OCI-LY1 (cell line): Measurements from ENCODE around the gene DPF3.

Experiments used
- H2AFZ ChIP-seq: fragments of 200-600 bp; sonication (generic), shearing (Covaris generic); 2 replicates; pipeline ENCODE4 v1.6.0; 2014; ENCODE audit warnings: antibody characterized with exemption, mild to moderate bottlenecking, low read length
- H3F3A ChIP-seq: fragments of 200-600 bp; sonication (generic), shearing (Covaris generic); 2 replicates; pipeline ENCODE4 v1.6.0; 2014; ENCODE audit warnings: mild to moderate bottlenecking, antibody characterized with exemption, low read length, moderate library complexity; ENCODE audit not compliant: insufficient read depth
- H3K27ac ChIP-seq: fragments of 200-600 bp; sonication (generic); 2 replicates; pipeline ENCODE4 v1.5.1; 2014; ENCODE audit warnings: low read length, mixed run types, mild to moderate bottlenecking, low read depth; ENCODE audit not compliant: poor library complexity, severe bottlenecking
- H3K27me3 ChIP-seq: fragments of 200-600 bp; sonication (generic); 2 replicates; pipeline ENCODE4 v1.6.0; 2014; ENCODE audit warnings: antibody characterized with exemption, mild to moderate bottlenecking, low read length, moderate library complexity; ENCODE audit not compliant: insufficient read depth
- H3K36me3 ChIP-seq: fragments of 200-600 bp; sonication (generic); 2 replicates; pipeline ENCODE4 v1.6.1; 2014; ENCODE audit warnings: mild to moderate bottlenecking, antibody characterized with exemption, low read length, moderate library complexity, mixed read lengths; ENCODE audit not compliant: insufficient read depth
- H3K4me1 ChIP-seq: fragments of 200-600 bp; sonication (generic); 2 replicates; pipeline ENCODE4 v1.5.1; 2014; ENCODE audit warnings: mild to moderate bottlenecking, low read length, moderate library complexity; ENCODE audit not compliant: insufficient read depth, severe bottlenecking
- H3K4me2 ChIP-seq: fragments of 200-600 bp; sonication (generic), shearing (Covaris generic); 2 replicates; pipeline ENCODE4 v1.6.1; 2014; ENCODE audit warnings: low read length
- H3K4me3 ChIP-seq: fragments of 200-600 bp; sonication (generic); 2 replicates; pipeline ENCODE4 v1.5.1; 2014; ENCODE audit warnings: low read length, low read depth, mild to moderate bottlenecking, mixed read lengths; ENCODE audit not compliant: poor library complexity, severe bottlenecking
- H3K79me2 ChIP-seq: fragments of 200-600 bp; shearing (Covaris generic); 2 replicates; pipeline ENCODE4 v1.6.1; 2016; ENCODE audit warnings: mixed run types, low read length, mixed read lengths; ENCODE audit not compliant: insufficient read depth
- H3K9ac ChIP-seq: fragments of 200-600 bp; sonication (generic), shearing (Covaris generic); 2 replicates; pipeline ENCODE4 v1.6.1; 2014; ENCODE audit warnings: mild to moderate bottlenecking, low read length, mixed read lengths
- H3K9me2 ChIP-seq: fragments of 200-600 bp; sonication (generic), shearing (Covaris generic); 2 replicates; pipeline ENCODE4 v1.6.1; 2014; ENCODE audit warnings: low read depth, mild to moderate bottlenecking, low read length, mixed read lengths
- H3K9me3 ChIP-seq: fragments of 200-600 bp; shearing (Covaris generic); 2 replicates; pipeline ENCODE4 v1.6.1; 2014; ENCODE audit warnings: low read length, mixed read lengths
- H4K20me1 ChIP-seq: fragments of 200-600 bp; sonication (generic), shearing (Covaris generic); 2 replicates; pipeline ENCODE4 v1.6.0; 2016; ENCODE audit warnings: mild to moderate bottlenecking, low read length; ENCODE audit not compliant: insufficient read depth
- EZH2 ChIP-seq: fragments of 200-600 bp; sonication (generic), shearing (Covaris generic); IDR thresholded peaks from 2 replicates; pipeline ENCODE4 v1.8.0; 2017; ENCODE audit warnings: borderline replicate concordance, mixed run types, mild to moderate bottlenecking, antibody characterized with exemption, low read length, moderate library complexity, mixed read lengths
- TF ChIP-seq, protein P1 (sequence below): fragments of 200-600 bp; sonication (generic), shearing (Covaris generic); IDR thresholded peaks from 2 replicates; pipeline ENCODE4 v1.5.1; 2017; ENCODE audit warnings: mild to moderate bottlenecking, antibody characterized with exemption, low read length, moderate library complexity, mixed read lengths

DPF3 gene

DNA sequence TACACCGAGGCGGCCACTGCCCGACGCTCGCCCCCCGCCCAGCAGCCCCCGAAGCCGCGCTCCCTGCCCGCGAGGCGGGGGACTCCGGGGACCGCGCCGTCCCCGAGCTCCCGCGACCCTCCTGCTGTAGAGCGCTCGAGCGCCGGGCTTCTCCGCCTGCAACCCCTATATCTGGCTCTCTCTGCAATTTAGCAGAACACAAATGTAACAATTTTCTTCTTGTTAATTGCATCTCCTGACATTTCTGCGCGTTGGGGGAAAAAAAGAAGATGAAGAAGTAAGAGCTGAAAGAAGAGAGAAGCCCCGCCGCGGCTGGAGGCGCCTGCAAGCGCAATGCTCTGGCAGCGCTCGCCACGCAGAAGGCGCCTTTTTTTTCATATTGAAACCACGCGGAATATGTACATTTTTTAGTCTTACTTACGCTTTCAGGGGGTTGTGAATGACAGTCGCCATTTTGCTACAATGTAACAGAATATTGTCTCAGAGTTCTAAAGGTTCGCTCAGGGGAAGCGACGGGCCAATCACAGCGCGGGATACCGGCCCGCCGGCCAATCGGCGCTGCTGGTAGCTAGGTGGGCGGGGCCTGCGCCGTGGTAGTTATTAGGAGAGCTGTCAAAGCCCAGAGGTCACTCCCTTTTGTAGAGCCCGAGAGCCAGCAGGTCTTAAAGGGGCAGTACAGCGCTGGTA is at the start of gene DPF3:
Gene DPF3, minus strand, starts transcription at position 466 of the 687 bp plus-strand sequence. Its CDS starts 13 bp downstream, at position 453.
- peaks cover 17% of the 10 kb centered on the region; the same call in 1 of the 2 replicates for H3K27me3 ChIP-seq
- H3F3A ChIP-seq, result no peaks in the 10 kb centered on the region
- H2AFZ ChIP-seq, result peak within 1 kb of the TSS; percentile 77
- H3K9me2 ChIP-seq, result no peaks in the 10 kb centered on the region
- H3K36me3 ChIP-seq, result no peaks in the 10 kb centered on the region
- peak within 1 kb of the TSS; percentile 55 for H3K9ac ChIP-seq
- TF ChIP-seq, protein P1, sequence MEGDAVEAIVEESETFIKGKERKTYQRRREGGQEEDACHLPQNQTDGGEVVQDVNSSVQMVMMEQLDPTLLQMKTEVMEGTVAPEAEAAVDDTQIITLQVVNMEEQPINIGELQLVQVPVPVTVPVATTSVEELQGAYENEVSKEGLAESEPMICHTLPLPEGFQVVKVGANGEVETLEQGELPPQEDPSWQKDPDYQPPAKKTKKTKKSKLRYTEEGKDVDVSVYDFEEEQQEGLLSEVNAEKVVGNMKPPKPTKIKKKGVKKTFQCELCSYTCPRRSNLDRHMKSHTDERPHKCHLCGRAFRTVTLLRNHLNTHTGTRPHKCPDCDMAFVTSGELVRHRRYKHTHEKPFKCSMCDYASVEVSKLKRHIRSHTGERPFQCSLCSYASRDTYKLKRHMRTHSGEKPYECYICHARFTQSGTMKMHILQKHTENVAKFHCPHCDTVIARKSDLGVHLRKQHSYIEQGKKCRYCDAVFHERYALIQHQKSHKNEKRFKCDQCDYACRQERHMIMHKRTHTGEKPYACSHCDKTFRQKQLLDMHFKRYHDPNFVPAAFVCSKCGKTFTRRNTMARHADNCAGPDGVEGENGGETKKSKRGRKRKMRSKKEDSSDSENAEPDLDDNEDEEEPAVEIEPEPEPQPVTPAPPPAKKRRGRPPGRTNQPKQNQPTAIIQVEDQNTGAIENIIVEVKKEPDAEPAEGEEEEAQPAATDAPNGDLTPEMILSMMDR, result no peak
- H3K9me3 ChIP-seq, result no peaks in the 10 kb centered on the region
- H3K4me2 ChIP-seq, result peak within 1 kb of the TSS; percentile 84
- H4K20me1 ChIP-seq, result no peaks in the 10 kb centered on the region
- no peak within 1 kb of the TSS for H3K27ac ChIP-seq
- peaks cover 26% of the 10 kb centered on the region for H3K4me1 ChIP-seq
- no peaks in the 10 kb centered on the region for H3K79me2 ChIP-seq
- peak within 1 kb of the TSS; percentile 82 for H3K4me3 ChIP-seq

DNA sequence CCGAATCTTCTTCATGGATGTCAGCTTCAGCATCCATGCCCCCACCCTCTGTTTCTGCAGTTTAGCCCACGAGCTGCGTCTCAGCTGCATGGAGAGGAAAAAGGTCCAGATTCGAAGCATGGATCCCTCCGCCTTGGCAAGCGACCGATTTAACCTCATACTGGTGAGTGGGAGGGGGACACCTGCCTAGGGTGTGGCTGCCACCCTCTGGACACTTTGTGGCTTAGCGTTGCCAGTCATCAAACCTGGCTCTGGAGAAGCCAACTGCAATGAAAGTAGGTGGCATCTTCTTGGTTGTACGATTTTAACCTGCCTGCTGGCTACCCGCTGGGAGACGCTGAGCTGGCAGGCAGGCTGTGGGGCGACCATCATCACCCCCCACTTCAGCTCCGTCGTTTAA is 49.0 kb upstream of the DPF3 start:
- H3K27ac ChIP-seq, result no peak overlapping the region
- H3K9me2 ChIP-seq, result no peaks in the 10 kb centered on the region
- no peaks in the 10 kb centered on the region for H3K79me2 ChIP-seq
- H2AFZ ChIP-seq, result no peak overlapping the region
- no peaks in the 10 kb centered on the region for H3K9me3 ChIP-seq
- H3K9ac ChIP-seq, result no peak overlapping the region
- no peaks in the 10 kb centered on the region for H3K27me3 ChIP-seq
- H3K4me1 ChIP-seq, result no peaks in the 10 kb centered on the region
- H3K4me3 ChIP-seq, result no peak overlapping the region
- no peaks in the 10 kb centered on the region for H4K20me1 ChIP-seq
- H3K36me3 ChIP-seq, result peaks cover 81% of the 10 kb centered on the region
- no peak overlapping the region for H3K4me2 ChIP-seq
- H3F3A ChIP-seq, result no peaks in the 10 kb centered on the region
- no peak for TF ChIP-seq EZH2
- TF ChIP-seq, protein P1, result no peak

DNA sequence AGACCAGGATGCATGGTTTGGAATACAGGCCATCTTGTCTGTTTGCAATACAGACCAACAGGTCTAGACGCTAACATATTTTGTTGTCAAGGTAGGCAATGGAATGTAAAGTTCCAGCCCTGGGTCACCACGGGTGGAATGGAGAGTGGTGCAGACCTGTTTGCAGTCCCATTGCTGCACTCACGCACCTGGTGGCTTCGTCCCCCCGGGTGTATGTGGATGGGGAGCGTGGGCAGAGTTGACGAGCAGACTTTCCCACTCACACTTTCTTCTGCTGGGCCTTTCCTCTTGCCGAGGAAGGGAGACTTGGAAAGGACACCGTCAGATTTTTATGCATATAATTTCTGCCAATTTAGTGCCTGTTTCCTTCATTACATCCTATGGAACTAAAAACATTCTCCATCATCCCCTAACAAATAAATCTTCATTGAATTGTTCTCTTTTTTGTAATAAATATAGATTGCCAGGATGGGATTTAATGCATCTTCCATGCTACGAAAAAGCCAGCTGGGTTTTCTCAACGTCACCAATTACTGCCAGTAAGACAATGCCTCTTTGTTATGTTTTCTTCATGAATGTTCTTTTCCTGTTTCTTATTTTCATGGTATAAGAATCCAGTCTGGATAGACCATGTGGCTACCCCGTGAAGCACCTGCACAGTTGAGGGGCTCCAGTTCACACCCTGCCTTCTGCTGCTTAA is 47.5 kb upstream of the DPF3 start:
- Histone ChIP-seq H3K79me2 (no peaks in the 10 kb centered on the region), H3K4me1 (no peaks in the 10 kb centered on the region), H2AFZ (no peak overlapping the region), H3F3A (no peaks in the 10 kb centered on the region), H3K27me3 (no peaks in the 10 kb centered on the region), H3K4me3 (no peak overlapping the region), H3K4me2 (no peak overlapping the region), H3K9me2 (no peaks in the 10 kb centered on the region), H3K9ac (no peak overlapping the region), H3K36me3 (peaks cover 74% of the 10 kb centered on the region), H3K9me3 (no peaks in the 10 kb centered on the region), H4K20me1 (no peaks in the 10 kb centered on the region), H3K27ac (no peak overlapping the region)
- TF ChIP-seq EZH2, result no peak
- TF ChIP-seq, protein P1, result no peak
